T-helper 1 cell treated with Interleukin-12 subunit alpha and Interleukin-12 subunit beta and Interleukin-4 antibody, amounts not matched to agents 30 μg/mL and 1 μg/mL, for 36 hours (primary cell): Measurements from ENCODE around the gene ZC2HC1B.

ENCODE experiments used
- H3K27ac Mint-ChIP-seq: one replicate; pipeline ENCODE4 v1.8.0; 2021; ENCODE audit warnings: mild to moderate bottlenecking, mixed read lengths
- H3K27me3 Mint-ChIP-seq: one replicate; pipeline ENCODE4 v1.8.0; 2021; ENCODE audit warnings: low read depth, mixed read lengths
- H3K36me3 Mint-ChIP-seq: one replicate; pipeline ENCODE4 v1.8.0; 2021; ENCODE audit warnings: low read depth, mixed read lengths
- H3K4me1 Mint-ChIP-seq: one replicate; pipeline ENCODE4 v1.8.0; 2021; ENCODE audit warnings: low read depth, mixed read lengths
- H3K4me3 Mint-ChIP-seq: one replicate; pipeline ENCODE4 v1.8.0; 2021; ENCODE audit warnings: mild to moderate bottlenecking, moderate library complexity, mixed read lengths
- H3K9me3 Mint-ChIP-seq: one replicate; pipeline ENCODE4 v1.8.0; 2021; ENCODE audit warnings: mixed read lengths

The ZC2HC1B gene

DNA sequence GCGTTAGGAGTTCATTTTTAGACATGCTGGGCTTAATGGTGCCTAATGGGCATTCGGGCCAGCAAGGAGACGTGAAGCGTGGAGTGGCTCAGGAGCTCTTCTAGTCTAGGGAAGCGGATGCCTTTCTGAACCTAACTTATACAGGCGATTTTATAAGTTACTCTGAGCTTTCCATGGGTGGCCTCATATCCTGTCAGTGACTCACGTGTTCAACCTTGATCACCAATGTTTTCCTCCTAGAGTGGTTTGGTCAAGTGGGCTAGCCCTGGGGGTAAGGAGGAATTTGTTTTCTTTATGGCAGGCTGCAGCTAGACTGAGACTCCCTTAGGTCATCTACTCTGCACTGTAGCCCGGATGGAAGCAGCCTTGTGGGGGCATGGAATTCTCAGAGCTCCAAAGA, 91.7 kb downstream of the ZC2HC1B start:
- Mint-ChIP-seq H3K9me3 (no peaks in the 10 kb centered on the region), H3K36me3 (no peaks in the 10 kb centered on the region), H3K4me3 (no peak overlapping the region), H3K27me3 (no peaks in the 10 kb centered on the region), H3K27ac (no peak overlapping the region), H3K4me1 (no peaks in the 10 kb centered on the region)

DNA sequence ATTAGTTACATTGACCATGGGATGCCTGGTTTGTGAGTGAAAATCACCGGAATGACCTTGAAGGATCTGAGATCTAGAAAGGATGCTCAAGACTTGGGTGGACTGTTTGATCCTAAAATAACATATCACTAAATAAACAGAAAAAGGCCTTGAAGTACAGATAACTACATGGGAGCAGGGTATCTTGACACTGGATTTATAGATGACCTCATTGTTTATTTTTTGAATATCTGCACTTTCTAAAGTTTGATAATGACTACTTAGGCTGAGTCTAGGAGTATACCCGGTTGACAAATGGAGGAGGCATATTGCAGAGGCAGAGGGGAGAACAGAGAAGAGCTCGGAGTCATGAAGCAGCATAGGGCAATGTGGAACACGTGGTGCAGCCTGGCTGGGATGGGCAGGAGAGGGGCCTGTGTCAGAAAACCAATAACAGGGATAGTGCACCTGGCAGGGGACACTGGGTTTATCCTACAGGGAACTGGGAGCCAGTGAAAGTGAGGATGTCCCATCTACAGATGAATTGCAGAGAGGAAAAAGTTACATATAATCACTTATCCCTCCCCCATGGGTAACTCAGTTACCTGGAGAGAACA, 93.5 kb downstream of the ZC2HC1B start:
- Mint-ChIP-seq H3K27me3 (no peaks in the 10 kb centered on the region), H3K4me1 (no peaks in the 10 kb centered on the region), H3K36me3 (no peaks in the 10 kb centered on the region), H3K9me3 (no peaks in the 10 kb centered on the region), H3K4me3 (no peak overlapping the region), H3K27ac (no peak overlapping the region)

DNA sequence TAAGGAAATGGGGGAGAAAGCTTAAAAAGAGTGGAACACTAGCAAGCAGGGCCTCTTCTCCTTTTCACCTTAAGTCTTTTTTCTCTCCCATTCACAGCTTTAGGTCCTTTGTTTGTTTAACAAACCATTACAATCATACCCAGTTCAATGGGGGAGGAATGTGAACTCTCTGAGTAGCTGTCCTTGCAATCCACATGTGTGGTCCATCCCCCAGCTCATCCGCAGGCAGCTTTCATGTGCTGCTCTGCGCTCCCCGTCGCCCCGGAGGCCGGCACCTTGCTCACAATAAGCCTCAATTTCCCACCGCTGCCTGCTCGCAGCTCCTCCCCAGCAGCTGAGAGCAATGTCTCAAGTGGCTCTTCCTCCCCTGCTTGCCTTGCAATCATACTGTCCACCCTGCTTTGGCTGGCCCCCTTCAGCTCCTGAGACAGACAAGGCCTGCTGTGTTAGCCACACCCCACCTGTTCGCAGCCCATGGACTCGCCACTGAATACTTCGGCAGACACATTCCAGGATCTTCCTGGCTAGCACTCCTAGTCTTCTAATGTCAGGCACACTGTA, 94.6 kb downstream of the ZC2HC1B start:
- Mint-ChIP-seq H3K4me1 (no peaks in the 10 kb centered on the region), H3K9me3 (no peaks in the 10 kb centered on the region), H3K4me3 (no peak overlapping the region), H3K27ac (no peak overlapping the region), H3K36me3 (no peaks in the 10 kb centered on the region), H3K27me3 (no peaks in the 10 kb centered on the region)

DNA sequence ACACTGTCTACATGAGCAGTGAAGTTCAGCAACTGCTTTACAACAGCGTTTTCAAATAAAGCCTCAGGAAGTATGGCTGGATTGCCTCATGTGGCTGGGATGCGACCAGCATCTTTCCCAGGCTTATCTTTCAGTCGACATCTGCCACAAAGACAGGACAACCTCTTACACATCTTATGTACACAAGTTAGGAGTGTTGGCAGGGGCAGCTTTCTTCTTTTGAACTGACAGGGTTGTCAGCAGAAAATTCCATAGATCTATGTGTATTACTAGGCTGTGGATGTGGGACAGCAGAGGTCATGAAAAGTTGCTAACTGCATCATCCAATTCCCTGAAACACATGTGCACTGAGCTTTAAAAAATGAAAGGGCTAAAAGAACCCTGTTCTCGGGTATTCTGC, 95.7 kb downstream of the ZC2HC1B start:
- no peaks in the 10 kb centered on the region for H3K4me1 Mint-ChIP-seq
- no peaks in the 10 kb centered on the region for H3K36me3 Mint-ChIP-seq

DNA sequence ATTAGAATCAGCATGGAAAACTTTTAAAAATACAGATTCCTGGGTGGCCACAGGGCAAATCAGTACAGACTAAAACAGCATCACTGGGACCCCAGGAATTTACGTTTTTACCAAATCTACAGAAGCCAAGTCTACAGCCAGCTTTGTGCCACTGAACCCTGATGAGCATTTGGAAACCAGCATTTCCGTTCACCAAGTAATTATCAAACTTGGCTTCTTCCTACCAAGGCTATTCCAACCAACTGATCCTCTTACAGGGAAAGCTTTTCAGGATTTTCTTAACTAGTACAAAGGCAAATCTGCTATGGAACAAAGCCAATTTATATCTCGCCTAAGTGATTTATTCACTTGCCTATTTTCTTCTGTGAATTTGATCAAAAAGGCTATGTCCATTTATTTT, 96.8 kb downstream of the ZC2HC1B start:
- Mint-ChIP-seq H3K27me3 (no peaks in the 10 kb centered on the region), H3K4me3 (no peak overlapping the region), H3K4me1 (no peaks in the 10 kb centered on the region), H3K9me3 (no peaks in the 10 kb centered on the region), H3K36me3 (no peaks in the 10 kb centered on the region), H3K27ac (no peak overlapping the region)

More for the DNA sequence above, 95.7 kb downstream of the ZC2HC1B start:
- no peaks in the 10 kb centered on the region for H3K27me3 Mint-ChIP-seq
- H3K4me3 Mint-ChIP-seq, result no peak overlapping the region
- no peaks in the 10 kb centered on the region for H3K9me3 Mint-ChIP-seq
- no peak overlapping the region for H3K27ac Mint-ChIP-seq

DNA sequence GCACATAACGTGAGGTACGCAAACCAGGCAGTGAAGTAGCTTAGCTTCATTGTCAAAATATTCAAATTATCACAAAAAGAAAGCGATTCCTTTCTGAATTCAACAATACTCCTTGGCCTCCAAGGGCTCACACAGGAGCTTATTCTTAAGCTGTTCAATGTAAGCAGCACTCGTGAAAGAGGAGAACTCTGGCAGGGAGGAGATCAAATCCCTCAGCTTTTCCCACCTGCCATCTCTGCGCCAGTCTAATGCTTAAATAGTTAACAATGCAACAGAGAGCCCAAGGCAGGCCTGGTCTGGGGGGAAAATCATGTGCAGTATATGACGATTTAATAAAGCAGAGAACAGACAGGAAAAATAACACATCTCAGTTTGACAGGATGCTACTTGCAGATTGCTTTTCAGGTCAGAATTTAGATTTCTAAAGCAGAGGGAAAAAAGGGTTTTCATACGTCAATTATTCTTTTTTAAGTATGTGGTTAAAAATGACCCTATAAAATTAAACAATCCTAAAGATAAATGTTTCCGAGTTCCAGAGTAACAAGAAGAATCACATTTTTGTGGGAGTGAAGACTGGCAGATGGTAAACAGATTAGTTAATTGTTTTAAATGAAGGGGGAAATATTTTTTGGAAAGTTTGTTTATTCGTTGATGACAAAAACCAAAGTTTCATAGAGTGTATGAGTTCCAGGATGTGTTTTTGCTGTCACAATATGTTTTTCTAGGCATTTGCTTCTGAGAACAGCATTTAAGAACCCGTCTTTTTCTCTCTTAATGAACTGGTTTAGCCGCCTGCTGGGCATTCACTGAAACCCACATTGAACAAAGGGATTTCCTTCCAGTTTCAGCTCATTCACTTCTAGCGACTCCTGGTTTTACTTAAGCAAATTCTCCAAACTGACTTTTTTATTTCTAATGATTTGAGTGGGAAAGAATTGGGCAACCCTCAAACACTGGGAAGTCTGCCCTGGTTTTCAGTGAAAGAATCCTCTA, 97.9 kb downstream of the ZC2HC1B start:
- H3K36me3 Mint-ChIP-seq, result no peaks in the 10 kb centered on the region
- no peak overlapping the region for H3K27ac Mint-ChIP-seq
- H3K9me3 Mint-ChIP-seq, result no peaks in the 10 kb centered on the region
- H3K4me1 Mint-ChIP-seq, result no peaks in the 10 kb centered on the region
- no peak overlapping the region for H3K4me3 Mint-ChIP-seq
- H3K27me3 Mint-ChIP-seq, result no peaks in the 10 kb centered on the region

DNA sequence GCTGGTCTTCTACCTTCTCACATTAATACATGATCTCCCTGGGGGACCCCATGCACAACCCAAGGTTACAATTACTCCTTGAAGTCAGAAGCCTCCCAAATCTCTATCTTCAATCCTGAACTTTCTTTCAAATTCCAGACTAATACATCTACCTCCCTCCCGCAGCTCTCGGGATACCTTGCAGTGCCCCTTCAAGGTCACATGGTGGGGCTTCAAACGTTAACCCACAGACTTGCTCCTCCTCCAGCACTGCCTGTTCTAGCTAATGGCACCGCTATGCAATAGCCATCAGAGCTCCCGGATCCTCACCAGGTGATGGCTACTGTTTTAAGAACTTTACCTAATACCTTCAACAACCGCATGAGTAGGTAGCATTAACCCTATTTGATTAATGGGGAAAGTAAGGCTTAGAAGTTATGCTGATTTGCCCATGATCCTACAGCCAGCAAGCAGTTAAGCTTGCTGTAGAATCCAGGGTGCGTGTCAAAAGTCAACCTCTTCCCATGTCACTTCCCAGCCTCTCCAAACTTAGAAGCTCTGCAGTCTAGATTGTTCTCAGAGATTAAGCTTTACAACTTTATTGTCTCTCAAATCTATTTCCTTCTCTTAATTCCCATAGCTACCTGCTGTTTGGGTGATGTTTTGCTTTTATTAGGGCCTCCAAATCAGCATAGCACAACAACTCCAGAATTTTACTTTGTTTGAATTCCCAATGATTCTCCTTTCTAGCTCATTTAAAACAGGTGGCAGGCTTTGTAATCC, 99.1 kb downstream of the ZC2HC1B start:
- Mint-ChIP-seq H3K9me3 (no peaks in the 10 kb centered on the region), H3K27ac (no peak overlapping the region), H3K27me3 (no peaks in the 10 kb centered on the region), H3K36me3 (no peaks in the 10 kb centered on the region), H3K4me3 (no peak overlapping the region), H3K4me1 (no peaks in the 10 kb centered on the region)

DNA sequence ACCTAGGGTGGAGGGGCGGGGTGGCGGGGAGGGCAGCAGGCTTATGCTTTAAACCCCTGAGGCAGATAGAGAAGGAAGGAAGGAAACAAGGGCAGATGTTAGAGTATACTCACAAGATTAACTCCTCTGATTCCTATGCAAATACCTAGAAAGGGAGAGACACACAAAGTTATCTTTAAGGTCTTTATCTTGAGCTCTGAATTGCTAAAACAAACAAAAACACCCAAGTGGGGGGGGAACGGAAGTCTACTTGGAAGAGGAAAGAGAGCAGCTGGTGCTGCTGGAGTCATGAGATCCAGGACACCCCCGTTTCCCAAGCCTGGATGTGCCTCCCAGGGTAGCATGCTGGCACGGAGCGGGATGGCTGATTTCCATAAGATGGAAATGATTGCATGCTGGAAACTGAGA, 100.4 kb downstream of the ZC2HC1B start:
- no peaks in the 10 kb centered on the region for H3K9me3 Mint-ChIP-seq
- no peak overlapping the region for H3K27ac Mint-ChIP-seq
- H3K27me3 Mint-ChIP-seq, result no peaks in the 10 kb centered on the region
- no peaks in the 10 kb centered on the region for H3K36me3 Mint-ChIP-seq
- H3K4me3 Mint-ChIP-seq, result no peak overlapping the region
- H3K4me1 Mint-ChIP-seq, result no peaks in the 10 kb centered on the region

DNA sequence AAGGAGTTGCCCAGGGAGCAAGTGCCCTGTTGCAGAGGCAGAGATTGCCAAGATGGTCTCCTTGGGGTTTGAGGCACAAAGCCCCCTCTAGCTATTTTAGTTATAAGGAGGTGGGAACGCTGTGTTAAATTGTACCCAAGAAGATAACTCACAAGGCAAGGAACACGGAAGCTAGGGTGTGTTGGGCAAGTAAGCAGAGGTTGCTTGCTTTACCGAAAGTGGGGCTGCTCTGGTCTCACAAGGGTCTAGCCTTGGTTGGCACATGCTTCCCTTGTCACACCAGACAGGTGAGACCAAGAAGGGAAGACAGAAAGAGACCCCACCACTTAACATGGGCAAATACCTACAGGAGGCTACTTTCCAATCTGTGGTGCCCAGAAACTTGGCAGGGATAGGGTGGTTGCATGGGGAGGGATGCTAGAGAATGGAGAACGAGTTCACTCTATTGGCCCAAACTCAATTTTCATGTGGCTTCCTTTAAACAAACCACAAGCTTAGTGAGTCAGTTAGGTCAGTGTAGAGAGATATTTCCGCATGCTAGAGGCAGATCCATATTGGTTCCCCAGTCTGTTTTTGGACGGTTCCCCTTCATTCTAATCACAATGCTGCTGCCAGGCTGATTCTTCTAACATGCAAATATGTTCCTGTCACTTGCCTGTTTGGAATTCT, 101.4 kb downstream of the ZC2HC1B start:
- Mint-ChIP-seq H3K27ac (no peak overlapping the region), H3K9me3 (no peaks in the 10 kb centered on the region), H3K4me3 (no peak overlapping the region), H3K27me3 (no peaks in the 10 kb centered on the region), H3K36me3 (no peaks in the 10 kb centered on the region), H3K4me1 (no peaks in the 10 kb centered on the region)

DNA sequence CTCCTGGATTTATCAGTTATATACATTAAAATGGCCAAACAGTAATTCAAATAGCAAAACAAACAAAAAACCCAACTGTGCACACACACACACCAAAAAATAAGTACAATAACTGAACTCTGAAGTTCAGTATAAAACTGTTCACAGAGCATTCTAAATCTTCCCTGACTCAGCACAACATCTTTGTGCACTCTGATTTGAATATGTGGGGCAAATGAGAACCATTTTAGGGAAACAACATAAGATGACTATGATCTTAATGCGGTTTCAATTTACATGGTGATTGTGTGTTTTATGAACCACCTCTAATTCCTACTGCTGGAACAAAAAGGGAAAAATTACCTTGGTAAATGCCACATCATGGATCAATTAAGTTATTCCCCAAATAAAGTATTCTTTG, 102.0 kb downstream of the ZC2HC1B start:
- Mint-ChIP-seq H3K27me3 (peaks cover 6% of the 10 kb centered on the region), H3K27ac (no peak overlapping the region), H3K4me1 (no peaks in the 10 kb centered on the region), H3K9me3 (no peaks in the 10 kb centered on the region), H3K36me3 (no peaks in the 10 kb centered on the region), H3K4me3 (no peak overlapping the region)

DNA sequence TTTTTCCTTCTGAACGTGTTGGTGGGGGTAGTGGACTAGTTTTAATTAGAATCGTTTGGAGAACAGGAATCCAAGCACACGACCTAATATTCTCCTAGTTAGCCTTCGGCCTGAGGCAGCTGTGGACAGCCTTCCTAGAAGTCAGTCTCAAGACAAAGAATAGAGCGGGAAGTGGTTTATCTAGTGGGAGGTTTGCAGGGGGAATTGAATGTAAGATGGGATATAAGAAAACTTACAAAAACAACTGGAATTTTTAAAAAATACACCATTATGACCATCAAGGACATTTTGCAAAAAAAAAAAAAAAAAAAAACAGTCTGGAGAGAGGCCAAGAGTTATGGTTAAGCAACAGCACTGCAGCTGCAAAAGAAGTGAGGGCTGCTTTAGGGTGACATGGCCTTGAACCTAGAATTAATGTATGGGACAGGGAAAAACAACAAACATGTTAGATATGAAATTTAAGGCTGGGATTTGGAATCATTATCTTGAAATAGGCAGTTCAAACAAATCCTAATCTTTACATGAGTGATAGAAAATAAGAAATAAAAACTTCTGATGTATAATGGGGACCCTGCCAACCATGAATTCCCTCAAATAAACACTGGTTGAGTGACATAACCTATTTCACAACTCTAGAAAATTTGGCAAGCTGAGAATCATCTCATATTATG, 103.6 kb downstream of the ZC2HC1B start:
- Mint-ChIP-seq H3K4me3 (no peak overlapping the region), H3K27me3 (peaks cover 15% of the 10 kb centered on the region), H3K4me1 (no peaks in the 10 kb centered on the region), H3K36me3 (no peaks in the 10 kb centered on the region), H3K27ac (no peak overlapping the region), H3K9me3 (no peaks in the 10 kb centered on the region)

DNA sequence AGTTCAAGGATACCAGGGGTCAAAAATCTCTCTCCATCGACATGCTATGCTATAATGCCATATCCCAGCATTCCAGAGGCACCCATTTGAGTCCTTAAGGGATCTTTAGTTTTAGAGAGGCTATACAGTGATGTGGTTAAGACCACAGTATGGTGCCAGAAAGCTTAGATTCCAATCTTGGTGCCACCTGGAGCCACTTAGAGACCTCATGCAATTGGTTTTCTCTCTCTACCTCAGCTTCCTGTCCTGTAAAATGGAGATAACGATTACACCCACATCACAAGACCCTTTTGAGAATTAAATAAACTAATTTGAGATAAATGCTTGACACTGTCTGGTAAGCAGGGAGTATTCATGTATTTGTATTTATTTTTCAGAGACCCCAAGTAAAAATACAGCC, 104.8 kb downstream of the ZC2HC1B start:
- no peaks in the 10 kb centered on the region for H3K4me1 Mint-ChIP-seq
- peaks cover 15% of the 10 kb centered on the region for H3K27me3 Mint-ChIP-seq
- H3K4me3 Mint-ChIP-seq, result no peak overlapping the region
- no peaks in the 10 kb centered on the region for H3K9me3 Mint-ChIP-seq
- H3K36me3 Mint-ChIP-seq, result no peaks in the 10 kb centered on the region
- H3K27ac Mint-ChIP-seq, result no peak overlapping the region

DNA sequence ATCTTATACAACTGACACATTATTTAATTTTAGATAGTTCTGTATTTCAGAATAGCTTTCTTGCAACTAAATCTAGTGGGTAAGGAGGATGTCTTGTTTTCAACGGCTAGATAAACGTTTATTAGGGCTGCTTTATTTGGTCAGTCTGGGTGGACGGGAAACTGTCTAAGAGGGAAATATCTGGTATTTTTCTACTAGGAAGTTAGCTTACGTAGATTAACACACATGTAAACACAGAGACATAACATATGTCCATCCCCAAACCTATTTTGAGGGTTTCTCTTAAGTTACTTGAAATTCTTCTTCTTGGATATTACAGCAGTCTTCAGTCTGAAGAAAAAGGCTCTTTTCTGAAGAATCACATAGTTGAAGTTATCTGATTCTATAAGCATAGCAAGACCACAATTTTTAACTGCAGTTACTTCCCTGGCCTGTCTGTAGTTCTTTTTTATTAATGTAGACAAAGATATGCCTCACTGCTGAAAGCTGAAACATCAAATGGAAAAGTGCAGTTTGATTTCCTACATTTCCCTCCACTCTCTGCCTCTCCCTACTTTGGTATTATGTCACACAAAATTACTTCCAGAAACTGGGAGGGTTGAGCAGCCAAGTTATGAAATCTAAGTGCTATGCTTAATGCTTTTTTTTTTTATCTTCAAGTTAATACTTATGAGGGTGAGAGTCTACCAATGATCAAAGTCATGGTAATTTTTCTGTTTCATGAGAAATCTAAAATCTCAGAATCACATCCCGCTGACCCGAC, 106.4 kb downstream of the ZC2HC1B start:
- no peaks in the 10 kb centered on the region for H3K36me3 Mint-ChIP-seq
- H3K4me1 Mint-ChIP-seq, result no peaks in the 10 kb centered on the region
- no peak overlapping the region for H3K4me3 Mint-ChIP-seq
- no peaks in the 10 kb centered on the region for H3K9me3 Mint-ChIP-seq
- no peak overlapping the region for H3K27ac Mint-ChIP-seq
- peaks cover 15% of the 10 kb centered on the region for H3K27me3 Mint-ChIP-seq
